Suprapubic skin (tissue), 4 donors: Measurements from ENCODE around the gene LARP4. TPM values are rescaled to one million over a fixed set of nuclear protein-coding genes. Genes with fewer than 3 reads are reported as not detected.

Experiments
- DNase-seq, 2 donors: peaks; one replicate each; pipeline ENCODE4 v3.0.0-alpha.2; 2019; ENCODE audit warnings: low spot score in 2 of 2
- H3K27ac ChIP-seq: fragments of 200-600 bp; sonication (generic); one replicate; pipeline ENCODE4 v1.5.1; 2019
- H3K27me3 ChIP-seq: fragments of 200-600 bp; sonication (generic); one replicate; pipeline ENCODE4 v1.5.1; 2019
- H3K36me3 ChIP-seq: fragments of 200-600 bp; sonication (generic); one replicate; pipeline ENCODE4 v1.5.1; 2019
- H3K4me1 ChIP-seq: fragments of 200-600 bp; sonication (generic); one replicate; pipeline ENCODE4 v1.5.1; 2019
- H3K4me3 ChIP-seq: fragments of 200-600 bp; sonication (generic); one replicate; pipeline ENCODE4 v1.5.1; 2019; ENCODE audit warnings: mild to moderate bottlenecking
- H3K9me3 ChIP-seq: fragments of 200-600 bp; sonication (generic); one replicate; pipeline ENCODE4 v1.5.1; 2019
- EP300 ChIP-seq: sonication (generic); formaldehyde crosslinking; IDR thresholded peaks from one replicate; pipeline ENCODE4 v1.6.1; 2017; ENCODE audit warnings: antibody characterized with exemption
- POLR2A ChIP-seq, 2 donors: fragments of 450-650 bp; IDR thresholded peaks; one replicate each; pipeline ENCODE4 v1.6.1; 2017; ENCODE audit warnings: antibody characterized with exemption in 2 of 2, mild to moderate bottlenecking in 2 of 2, moderate library complexity in 2 of 2
- POLR2AphosphoS5 ChIP-seq, 3 donors: sonication (generic); formaldehyde crosslinking; IDR thresholded peaks; one replicate each; pipeline ENCODE4 v1.6.1; 2017; ENCODE audit warnings: antibody characterized with exemption in 3 of 3
- WGBS: methylation state at CpG from one replicate; pipeline ENCODE4 v1.1.5; 2018; 5-methylcytosine and 5-hydroxymethylcytosine counted together
- total RNA-seq, 4 donors: library from RNA; depleted of rRNA; stranded (reverse); fragments of >200 nt; gene quantifications; one replicate each; pipeline ENCODE4 v1.1.0, GENCODE V29; 2016
- TF ChIP-seq, protein P1 (sequence below), 2 donors: fragments of 200-600 bp in 1 of 2; fragments of 450-650 bp in 1 of 2; sonication (generic) in 1 of 2; IDR thresholded peaks; one replicate each; pipeline ENCODE4 v1.5.1; 2016 to 2019; ENCODE audit warnings: antibody characterized with exemption in 2 of 2, mild to moderate bottlenecking in 1 of 2, moderate library complexity in 1 of 2

The LARP4 gene
- total RNA-seq, 4 donors from 2014 or later: 23.5 to 43.0 (median 26.9) TPM

DNA sequence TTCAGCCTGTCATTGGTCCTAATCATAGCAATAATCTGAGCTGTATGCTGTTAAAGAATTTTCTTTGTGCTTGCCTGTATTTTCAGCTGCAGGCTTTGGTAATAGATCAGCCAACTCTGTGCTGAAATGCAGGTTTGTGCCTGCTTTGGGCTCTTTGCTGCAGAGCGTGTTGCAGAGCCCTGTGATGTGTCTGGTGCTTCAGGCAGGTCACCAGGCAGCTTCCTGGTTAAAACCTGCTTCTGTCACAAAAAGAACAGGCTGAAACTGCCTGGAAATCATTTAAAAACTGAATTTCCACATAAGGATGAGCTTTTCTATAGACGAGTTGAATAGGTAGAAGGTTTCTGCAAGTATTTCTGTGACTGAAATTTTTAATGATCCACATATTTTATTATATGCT lies 107.2 kb downstream of the LARP4 start:
- Histone ChIP-seq H3K36me3 (no peaks in the 10 kb centered on the region), H3K27ac (peak overlapping the region; percentile 15), H3K9me3 (no peaks in the 10 kb centered on the region), H3K4me1 (peaks cover 53% of the 10 kb centered on the region), H3K27me3 (no peaks in the 10 kb centered on the region), H3K4me3 (peak overlapping the region; percentile 96)
- DNase-seq: no peak
- TF ChIP-seq, protein P1, sequence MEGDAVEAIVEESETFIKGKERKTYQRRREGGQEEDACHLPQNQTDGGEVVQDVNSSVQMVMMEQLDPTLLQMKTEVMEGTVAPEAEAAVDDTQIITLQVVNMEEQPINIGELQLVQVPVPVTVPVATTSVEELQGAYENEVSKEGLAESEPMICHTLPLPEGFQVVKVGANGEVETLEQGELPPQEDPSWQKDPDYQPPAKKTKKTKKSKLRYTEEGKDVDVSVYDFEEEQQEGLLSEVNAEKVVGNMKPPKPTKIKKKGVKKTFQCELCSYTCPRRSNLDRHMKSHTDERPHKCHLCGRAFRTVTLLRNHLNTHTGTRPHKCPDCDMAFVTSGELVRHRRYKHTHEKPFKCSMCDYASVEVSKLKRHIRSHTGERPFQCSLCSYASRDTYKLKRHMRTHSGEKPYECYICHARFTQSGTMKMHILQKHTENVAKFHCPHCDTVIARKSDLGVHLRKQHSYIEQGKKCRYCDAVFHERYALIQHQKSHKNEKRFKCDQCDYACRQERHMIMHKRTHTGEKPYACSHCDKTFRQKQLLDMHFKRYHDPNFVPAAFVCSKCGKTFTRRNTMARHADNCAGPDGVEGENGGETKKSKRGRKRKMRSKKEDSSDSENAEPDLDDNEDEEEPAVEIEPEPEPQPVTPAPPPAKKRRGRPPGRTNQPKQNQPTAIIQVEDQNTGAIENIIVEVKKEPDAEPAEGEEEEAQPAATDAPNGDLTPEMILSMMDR (IDR thresholded peaks at IDR 0.05): no peak
- TF ChIP-seq POLR2A (IDR thresholded peaks at IDR 0.05) (no peak), EP300 (no peak), POLR2AphosphoS5 (IDR thresholded peaks at IDR 0.05) (no peak)
- WGBS: 39% methylated on average over 2 of the region's 2 CpGs

GRCh38 chr12:50508414-50508813 lies 107.7 kb downstream of the LARP4 start:
- Histone ChIP-seq H3K4me1 (peaks cover 56% of the 10 kb centered on the region), H3K4me3 (no peak overlapping the region), H3K36me3 (no peaks in the 10 kb centered on the region), H3K9me3 (no peaks in the 10 kb centered on the region), H3K27ac (peak overlapping the region; percentile 60), H3K27me3 (no peaks in the 10 kb centered on the region)
- TF ChIP-seq, protein P1 (IDR thresholded peaks at IDR 0.05): no peak
- TF ChIP-seq EP300: no peak
- no peak for TF ChIP-seq POLR2AphosphoS5 (IDR thresholded peaks at IDR 0.05)
- TF ChIP-seq POLR2A (IDR thresholded peaks at IDR 0.05): no peak
- 43% methylated on average over 6 of the region's 6 CpGs for WGBS
- DNase-seq: no peak

DNA sequence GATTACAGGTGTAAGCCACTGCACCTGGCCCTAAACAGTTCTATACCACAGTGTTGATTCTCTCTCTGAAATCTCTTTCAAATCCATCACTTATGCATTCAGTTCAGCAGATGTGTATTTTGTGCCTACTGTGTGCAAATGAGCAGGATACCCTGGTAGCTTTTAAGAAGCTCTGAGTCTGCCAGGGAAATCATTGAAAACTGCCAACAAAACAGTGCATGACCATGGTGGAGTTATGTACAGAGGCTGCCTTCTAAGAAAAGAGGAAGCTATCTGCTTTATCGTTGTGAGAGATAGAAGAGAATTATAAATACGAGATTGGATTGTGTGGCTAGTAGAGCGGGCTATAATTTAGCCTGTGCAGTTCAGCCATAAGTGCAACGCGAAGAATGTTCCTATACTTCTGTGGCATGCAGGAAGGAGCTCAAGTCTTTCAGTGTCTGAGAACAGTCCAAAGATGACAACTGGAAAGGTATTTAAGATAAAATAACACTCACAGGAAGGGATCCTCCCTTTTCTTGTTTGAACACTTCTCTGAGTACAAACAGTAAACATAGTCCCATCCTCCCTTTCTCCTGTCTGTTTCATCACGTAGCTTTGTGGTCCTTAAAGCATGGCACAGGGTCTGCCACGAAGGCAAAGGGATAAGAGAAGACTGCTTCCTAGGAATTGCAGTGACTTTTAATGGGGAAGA lies 108.4 kb downstream of the LARP4 start:
- no peak for DNase-seq
- Histone ChIP-seq H3K4me1 (peaks cover 58% of the 10 kb centered on the region), H3K27ac (peak overlapping the region; percentile 60), H3K36me3 (no peaks in the 10 kb centered on the region), H3K9me3 (no peaks in the 10 kb centered on the region), H3K4me3 (peak overlapping the region; percentile 9), H3K27me3 (no peaks in the 10 kb centered on the region)
- 41% methylated on average over 7 of the region's 7 CpGs for WGBS
- no peak for TF ChIP-seq EP300
- no peak for TF ChIP-seq POLR2AphosphoS5 (IDR thresholded peaks at IDR 0.05)
- TF ChIP-seq POLR2A (IDR thresholded peaks at IDR 0.05): no peak
- TF ChIP-seq, protein P1 (IDR thresholded peaks at IDR 0.05): no peak

- Histone ChIP-seq H3K4me1 (peaks cover 46% of the 10 kb centered on the region), H3K36me3 (no peaks in the 10 kb centered on the region), H3K27ac (no peak overlapping the region), H3K9me3 (no peaks in the 10 kb centered on the region), H3K4me3 (no peak overlapping the region), H3K27me3 (no peaks in the 10 kb centered on the region)
- TF ChIP-seq, protein P1 (IDR thresholded peaks at IDR 0.05): no peak
- TF ChIP-seq POLR2A (IDR thresholded peaks at IDR 0.05) (no peak), EP300 (no peak), POLR2AphosphoS5 (IDR thresholded peaks at IDR 0.05) (no peak)
- no peak for DNase-seq
- WGBS: 77% methylated on average over 4 of the region's 4 CpGs
Observed at GRCh38 chr12:50514526-50515276, 114.0 kb downstream of the LARP4 start.

DNA sequence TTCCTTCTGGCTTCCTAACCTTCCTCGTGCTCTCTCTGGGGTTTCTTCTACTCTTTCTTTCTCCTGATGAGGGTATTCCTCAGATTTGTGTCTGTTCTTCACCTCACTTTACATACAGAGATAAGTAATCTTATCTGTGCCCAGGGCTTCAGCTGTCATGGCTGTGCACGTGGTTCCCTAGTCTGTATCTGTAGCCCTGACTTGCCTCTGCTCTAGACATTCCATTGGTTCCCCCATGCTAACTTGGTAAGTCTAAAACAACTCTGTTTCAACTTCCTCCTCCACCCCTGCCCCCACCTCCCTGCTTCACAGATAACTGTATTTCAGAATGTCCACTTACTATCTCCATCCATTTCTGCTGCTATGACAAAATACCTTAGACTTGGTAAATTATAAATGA lies 114.9 kb downstream of the LARP4 start:
- Histone ChIP-seq H3K4me1 (peaks cover 43% of the 10 kb centered on the region), H3K27ac (no peak overlapping the region)
- WGBS: 65% methylated on average over 2 of the region's 2 CpGs

More for the DNA sequence above, 114.9 kb downstream of the LARP4 start:
- Histone ChIP-seq H3K9me3 (no peaks in the 10 kb centered on the region), H3K4me3 (no peak overlapping the region), H3K36me3 (no peaks in the 10 kb centered on the region), H3K27me3 (no peaks in the 10 kb centered on the region)
- DNase-seq: no peak
- no peak for TF ChIP-seq POLR2A (IDR thresholded peaks at IDR 0.05)
- TF ChIP-seq POLR2AphosphoS5 (IDR thresholded peaks at IDR 0.05): no peak
- TF ChIP-seq, protein P1 (IDR thresholded peaks at IDR 0.05): no peak
- TF ChIP-seq EP300: no peak
